A549 (cell line): ENCODE results near the gene GJA3. TPM values are rescaled to one million over a fixed set of nuclear protein-coding genes. Genes with fewer than 3 reads are reported as not detected.

ENCODE experiments used
- ATAC-seq, 2 experiments: fragments of 200-7000 bp in 1 of 2; fragments of >200 bp in 1 of 2; cut with Nextera tagmentation in 1 of 2; cut with Tn5 transposase in 1 of 2; 3 replicates each; pipeline versions ENCODE4 v1.8.0 to v1.9.1; 2018 to 2020; ENCODE audit warnings: mild to moderate bottlenecking in 1 of 2, moderate library complexity in 1 of 2
- CTCF ChIA-PET: fragments of 300-600 bp; sonication (Branson Sonifier 250); formaldehyde crosslinking; extraction: SDS; loops from one replicate; lab custom pipeline; 2021; ENCODE audit warnings: antibody characterized with exemption, inconsistent platforms; lab: Yijun Ruan, JAX
- POLR2A ChIA-PET: fragments of 350-600 bp; formaldehyde crosslinking; extraction: SDS; loops from one replicate; lab custom pipeline; 2021; ENCODE audit warnings: antibody characterized with exemption, inconsistent platforms; lab: Yijun Ruan, JAX
- DNase-seq, 2 experiments: peaks; one replicate each; pipeline versions ENCODE4 v3.0.0 to v3.0.0-alpha.2; 2011 to 2016; ENCODE audit warnings: low read depth in 1 of 2, low spot score in 1 of 2
- FAIRE-seq: peaks from 2 replicates; lab custom pipeline; 2011; peaks lifted over from hg19 to GRCh38; lab: Jason Lieb, UNC
- H3K27ac ChIP-seq, 2 experiments: fragments of >200 bp; sonication (Bioruptor Twin); formaldehyde crosslinking; 3 replicates each; pipeline ENCODE4 v1.5.1; 2016 to 2017
- H3K4me1 ChIP-seq: fragments of >200 bp; sonication (Bioruptor Twin); formaldehyde crosslinking; 3 replicates; pipeline ENCODE4 v1.6.1; 2016
- H3K4me2 ChIP-seq: fragments of >200 bp; sonication (Bioruptor Twin); formaldehyde crosslinking; 3 replicates; pipeline ENCODE4 v1.6.1; 2016
- H3K4me3 ChIP-seq: fragments of >200 bp; sonication (Bioruptor Twin); formaldehyde crosslinking; 3 replicates; pipeline ENCODE4 v1.5.1; 2016
- H3K9me3 ChIP-seq: fragments of >200 bp; sonication (Bioruptor Twin); formaldehyde crosslinking; 3 replicates; pipeline ENCODE4 v1.6.1; 2016
- ATOH8 ChIP-seq: fragments of 250-450 bp; sonication (Bioruptor Pico); IDR thresholded peaks from 2 replicates; pipeline ENCODE4 v1.5.0; 2020; ENCODE audit warnings: low read depth, mild to moderate bottlenecking, moderate library complexity
- CEBPB ChIP-seq, 2 experiments: fragments of >200 bp in 1 of 2; sonication (Bioruptor Twin) in 1 of 2; formaldehyde crosslinking in 1 of 2; IDR thresholded peaks; 2 replicates each; pipeline ENCODE4 v1.6.1; 2012 to 2016
- EP300 ChIP-seq, 2 experiments: fragments of >200 bp; sonication (Bioruptor Twin); formaldehyde crosslinking; IDR thresholded peaks; 2 replicates in 1 of 2; 3 replicates in 1 of 2; pipeline ENCODE4 v1.6.1; 2016 to 2017
- FOSB ChIP-seq: fragments of 250-450 bp; sonication (Bioruptor Pico); IDR thresholded peaks from 2 replicates; pipeline ENCODE4 v1.5.0; 2020; ENCODE audit warnings: mild to moderate bottlenecking, moderate library complexity
- FOSL2 ChIP-seq, 2 experiments: fragments of 450-650 bp in 1 of 2; fragments of >200 bp in 1 of 2; sonication (Bioruptor Twin) in 1 of 2; formaldehyde crosslinking; IDR thresholded peaks; 2 replicates each; pipeline versions ENCODE4 v1.5.0 to v1.6.1; 2016 to 2020; ENCODE audit warnings: mild to moderate bottlenecking in 1 of 2, moderate library complexity in 1 of 2
- FOXS1 ChIP-seq: fragments of 250-450 bp; sonication (Bioruptor Pico); IDR thresholded peaks from 2 replicates; pipeline ENCODE4 v1.5.0; 2020; ENCODE audit warnings: mild to moderate bottlenecking, moderate library complexity
- GATA3 ChIP-seq: IDR thresholded peaks from 2 replicates; pipeline ENCODE4 v1.6.1; 2012; ENCODE audit warnings: borderline replicate concordance
- HDAC2 ChIP-seq: fragments of 200-600 bp; sonication (generic); IDR thresholded peaks from 2 replicates; pipeline ENCODE4 v1.6.1; 2016
- HEYL ChIP-seq: fragments of 250-450 bp; sonication (Bioruptor Pico); IDR thresholded peaks from 2 replicates; pipeline ENCODE4 v1.8.0; 2021; ENCODE audit warnings: mild to moderate bottlenecking, moderate library complexity
- HOXB13 ChIP-seq: fragments of 250-450 bp; sonication (Bioruptor Pico); IDR thresholded peaks from 2 replicates; pipeline ENCODE4 v1.5.0; 2020; ENCODE audit warnings: low read depth, mild to moderate bottlenecking, moderate library complexity
- HOXB5 ChIP-seq: fragments of 250-450 bp; sonication (Bioruptor Pico); IDR thresholded peaks from 2 replicates; pipeline ENCODE4 v1.5.0; 2020; ENCODE audit warnings: mild to moderate bottlenecking, moderate library complexity
- JUN ChIP-seq, 2 experiments: fragments of >200 bp; sonication (Bioruptor Twin); formaldehyde crosslinking; IDR thresholded peaks; 2 replicates in 1 of 2; 3 replicates in 1 of 2; pipeline ENCODE4 v1.6.1; 2016 to 2017
- JUNB ChIP-seq: fragments of >200 bp; sonication (Bioruptor Twin); formaldehyde crosslinking; IDR thresholded peaks from 2 replicates; pipeline ENCODE4 v1.6.1; 2016
- KDM1A ChIP-seq: fragments of 200-600 bp; sonication (generic); IDR thresholded peaks from 2 replicates; pipeline ENCODE4 v1.6.1; 2016; ENCODE audit warnings: low read depth, mild to moderate bottlenecking
- MAFK ChIP-seq: fragments of 450-650 bp; IDR thresholded peaks from 2 replicates; pipeline ENCODE4 v1.6.1; 2014; ENCODE audit not compliant: partially characterized antibody
- MAX ChIP-seq: IDR thresholded peaks from 2 replicates; pipeline ENCODE4 v1.6.1; 2012
- MAZ ChIP-seq: fragments of 150-350 bp; IDR thresholded peaks from 2 replicates; pipeline ENCODE4 v1.6.1; 2014; ENCODE audit warnings: antibody characterized with exemption, low read depth, low read length, borderline replicate concordance
- NPAS2 ChIP-seq: fragments of 250-450 bp; sonication (Bioruptor Pico); IDR thresholded peaks from 2 replicates; pipeline ENCODE4 v1.8.0; 2022; ENCODE audit warnings: mild to moderate bottlenecking, moderate library complexity, borderline replicate concordance
- NR3C1 ChIP-seq: fragments of >200 bp; sonication (Bioruptor Twin); formaldehyde crosslinking; IDR thresholded peaks from 3 replicates; pipeline ENCODE4 v1.6.1; 2017
- PHF8 ChIP-seq: fragments of 200-600 bp; sonication (generic); IDR thresholded peaks from 2 replicates; pipeline ENCODE4 v1.6.1; 2016; ENCODE audit warnings: low read depth, mild to moderate bottlenecking, antibody characterized with exemption, moderate library complexity, borderline replicate concordance
- POLR2AphosphoS2 ChIP-seq: conservative IDR thresholded peaks from 2 replicates; pipeline ENCODE4 v1.6.1; 2012; ENCODE audit warnings: low read length, improper control_type of control experiment, inconsistent platforms
- RFX5 ChIP-seq: fragments of 450-650 bp; IDR thresholded peaks from 2 replicates; pipeline ENCODE4 v1.7.1; 2014; ENCODE audit warnings: antibody characterized with exemption, mild to moderate bottlenecking, moderate library complexity
- RNF2 ChIP-seq: fragments of 200-600 bp; sonication (generic); IDR thresholded peaks from 2 replicates; pipeline ENCODE4 v1.6.1; 2016; ENCODE audit warnings: low read depth, mild to moderate bottlenecking, antibody characterized with exemption, moderate library complexity, borderline replicate concordance
- SREBF2 ChIP-seq: fragments of 450-650 bp; IDR thresholded peaks from 2 replicates; pipeline ENCODE4 v1.6.1; 2014; ENCODE audit warnings: mild to moderate bottlenecking, moderate library complexity
- WGBS: methylation state at CpG from one replicate; pipeline ENCODE4 v1.1.6; 2017; ENCODE audit errors: missing lambda C conversion rate; 5-methylcytosine and 5-hydroxymethylcytosine counted together
- polyA plus RNA-seq, 4 experiments: library from polyadenylated mRNA; depleted of rRNA in 3 of 4; stranded (reverse); fragments of >200 nt; fragmentation: RNase III in 1 of 4; extraction: RNeasy Plus Mini Kit Qiagen cat#74134 plus additional on column Dnase treatment in 1 of 4; gene quantifications; 2 replicates in 3 of 4; 3 replicates in 1 of 4; pipeline ENCODE4 v1.2.3, GENCODE V29; 2011 to 2017
- TF ChIP-seq, protein P1 (sequence below): IDR thresholded peaks from 2 replicates; pipeline ENCODE4 v1.6.1; 2012; ENCODE audit warnings: low read depth, borderline replicate concordance

GJA3 gene
- polyA plus RNA-seq, 2 of the 4 experiments (the other 2 are of a cell fraction), result 0.06 to 0.19 TPM

GRCh38 chr13:20149762-20150161 lies 11.1 kb downstream of the GJA3 start:
- CTCF ChIA-PET, result interaction anchor here (0.9 kb wide), 1 partner anchor 18 kb away, joined by 3 read pairs; no protein-coding TSS in a partner anchor

DNA sequence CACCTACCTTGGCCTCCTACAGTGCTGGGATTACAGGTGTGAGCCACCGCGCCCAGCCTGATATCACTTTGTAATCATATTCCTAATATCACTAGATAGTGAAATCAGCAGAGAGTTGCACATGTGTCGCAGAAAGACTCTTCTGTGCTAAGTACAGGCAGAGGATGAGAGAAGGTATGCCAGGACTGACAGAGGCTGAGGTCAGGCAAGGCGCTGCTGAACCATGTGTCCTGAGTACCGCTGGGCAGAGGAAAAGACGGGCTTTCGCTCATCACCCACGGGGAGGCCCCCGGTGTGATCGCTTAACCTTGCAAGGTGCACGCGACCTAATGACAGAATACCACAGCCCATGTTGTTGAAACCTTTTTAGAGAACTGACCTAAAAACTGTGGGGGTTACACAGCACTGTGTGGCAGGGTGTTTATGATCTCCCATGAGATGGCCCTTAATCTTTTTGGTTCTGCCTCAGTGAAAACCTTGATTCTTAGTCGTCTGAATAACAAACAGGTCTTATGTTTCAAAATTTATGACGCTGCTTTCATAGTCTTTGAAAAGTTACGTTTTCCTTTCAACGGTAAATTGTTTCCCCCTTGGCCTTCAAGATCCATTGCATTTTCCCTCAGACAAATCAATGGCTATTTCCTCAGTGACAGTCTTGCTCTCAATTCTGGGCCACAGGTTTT lies 12.2 kb downstream of the GJA3 start:
- CTCF ChIA-PET, result interaction anchor here (0.7 to 0.9 kb wide), 2 partner anchors 19 to 46 kb away, joined by 3 to 4 read pairs; no protein-coding TSS in a partner anchor
- no peak overlapping the region for H3K27ac ChIP-seq
- WGBS, result 73% methylated on average over 16 of the region's 16 CpGs
- ATAC-seq (no peak), DNase-seq (no peak), FAIRE-seq (no peak)
- TF ChIP-seq PHF8, result no peak
- TF ChIP-seq RFX5, result no peak
- H3K4me1 ChIP-seq, result no peaks in the 10 kb centered on the region
- no peak overlapping the region for H3K4me3 ChIP-seq
- H3K4me2 ChIP-seq, result no peak overlapping the region
- H3K9me3 ChIP-seq, result no peaks in the 10 kb centered on the region
- POLR2A ChIA-PET, result no interaction called here

More at GRCh38 chr13:20149762-20150161, 11.1 kb downstream of the GJA3 start:
- DNase-seq (no peak), ATAC-seq (no peak), FAIRE-seq (no peak)
- 53% methylated on average over 9 of the region's 9 CpGs for WGBS
- Histone ChIP-seq H3K27ac (no peak overlapping the region), H3K4me2 (no peak overlapping the region), H3K9me3 (no peaks in the 10 kb centered on the region), H3K4me1 (no peaks in the 10 kb centered on the region), H3K4me3 (no peak overlapping the region)
- POLR2A ChIA-PET, result no interaction called here
- TF ChIP-seq KDM1A (no peak), MAFK (no peak), FOSL2 (IDR thresholded peaks at IDR 0.05) (no peak), FOSL2 (CRISPR knock-in tag; IDR thresholded peaks at IDR 0.05) (no peak), SREBF2 (no peak), JUNB (no peak), NR3C1 (no peak), HOXB5 (no peak), POLR2AphosphoS2 (no peak), MAX (no peak), EP300 (IDR thresholded peaks at IDR 0.05) (no peak), FOXS1 (no peak), HEYL (no peak), MAZ (no peak), CEBPB (IDR thresholded peaks at IDR 0.05) (no peak), FOSB (CRISPR knock-in tag) (no peak), ATOH8 (CRISPR knock-in tag) (no peak)

DNA sequence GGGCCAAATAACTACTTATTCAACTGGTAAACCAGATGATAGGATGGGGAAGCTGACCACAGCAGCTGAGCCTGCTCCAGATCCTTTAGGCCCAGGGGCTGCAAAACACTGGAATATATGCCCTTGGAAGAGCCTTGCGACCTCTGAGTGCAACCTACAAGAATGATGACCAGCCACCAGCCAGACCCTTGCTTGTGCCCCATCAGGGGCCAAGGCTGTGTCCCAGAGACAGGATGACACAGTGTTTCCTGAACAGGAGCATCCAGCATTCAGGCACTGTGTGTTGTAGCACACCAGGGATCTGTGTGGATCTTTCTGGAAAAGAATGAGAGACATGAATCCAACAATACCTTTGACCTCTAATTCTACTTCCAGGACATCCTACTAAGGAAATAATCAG lies 14.5 kb downstream of the GJA3 start:
- no peak for TF ChIP-seq RNF2
- no peak for TF ChIP-seq HDAC2
- TF ChIP-seq PHF8, result no peak
- no peak for TF ChIP-seq HOXB13
- no peak for TF ChIP-seq GATA3
- TF ChIP-seq, protein P1, sequence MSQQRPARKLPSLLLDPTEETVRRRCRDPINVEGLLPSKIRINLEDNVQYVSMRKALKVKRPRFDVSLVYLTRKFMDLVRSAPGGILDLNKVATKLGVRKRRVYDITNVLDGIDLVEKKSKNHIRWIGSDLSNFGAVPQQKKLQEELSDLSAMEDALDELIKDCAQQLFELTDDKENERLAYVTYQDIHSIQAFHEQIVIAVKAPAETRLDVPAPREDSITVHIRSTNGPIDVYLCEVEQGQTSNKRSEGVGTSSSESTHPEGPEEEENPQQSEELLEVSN, result no peak
- TF ChIP-seq NPAS2 (CRISPR knock-in tag), result no peak
- no peak for TF ChIP-seq JUN (IDR thresholded peaks at IDR 0.05)
- H3K4me2 ChIP-seq, result no peak overlapping the region
- POLR2A ChIA-PET, result no interaction called here
- H3K27ac ChIP-seq, result no peak overlapping the region
- H3K4me1 ChIP-seq, result no peaks in the 10 kb centered on the region
- 83% methylated on average over 1 of the region's 1 CpG for WGBS
- ATAC-seq (no peak), DNase-seq (no peak), FAIRE-seq (no peak)
- no peaks in the 10 kb centered on the region for H3K9me3 ChIP-seq
- H3K4me3 ChIP-seq, result no peak overlapping the region
- CTCF ChIA-PET, result interaction anchor here (1.3 kb wide), 1 partner anchor 9 kb away, joined by 7 read pairs; no protein-coding TSS in a partner anchor
